Right lobe of liver (tissue), 4 donors: Measurements from ENCODE around the gene GOLIM4.

Experiments used
- POLR2A ChIP-seq: fragments of 450-650 bp; IDR thresholded peaks from one replicate; pipeline ENCODE4 v1.6.1; 2017; ENCODE audit warnings: antibody characterized with exemption, mild to moderate bottlenecking
- TF ChIP-seq, protein P1 (sequence below), 4 donors: fragments of 200-600 bp in 3 of 4; fragments of 450-650 bp in 1 of 4; IDR thresholded peaks; one replicate each; pipeline versions ENCODE4 v1.5.1 to v1.8.0; 2016 to 2022; ENCODE audit warnings: antibody characterized with exemption in 4 of 4, mild to moderate bottlenecking in 2 of 4
- donor health status: DM: no; HTN: no; CAD: no.
- donor health status: DM: no; HTN: no; CAD: no.
- donor health status: DM: no; HTN: yes; CAD: no.

DNA sequence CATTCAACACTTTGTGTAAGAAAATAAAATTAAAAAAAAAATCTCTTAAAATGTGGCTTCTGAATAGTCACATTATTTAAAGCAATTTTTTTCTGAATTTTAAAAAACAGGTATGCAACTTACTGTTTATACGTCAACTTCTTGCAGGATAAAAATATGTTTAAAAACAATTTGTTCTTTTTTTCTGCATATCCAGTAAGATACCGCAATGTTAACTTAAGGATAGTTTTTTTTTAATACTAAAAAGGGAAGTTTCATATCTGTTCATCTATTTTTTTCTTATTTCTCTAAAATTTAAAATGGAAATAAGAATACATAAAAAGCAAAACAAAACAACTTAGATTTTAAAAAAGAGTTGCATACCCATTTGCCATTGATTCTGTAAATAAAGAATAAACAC is 27.4 kb downstream of the GOLIM4 start:
- TF ChIP-seq, protein P1, sequence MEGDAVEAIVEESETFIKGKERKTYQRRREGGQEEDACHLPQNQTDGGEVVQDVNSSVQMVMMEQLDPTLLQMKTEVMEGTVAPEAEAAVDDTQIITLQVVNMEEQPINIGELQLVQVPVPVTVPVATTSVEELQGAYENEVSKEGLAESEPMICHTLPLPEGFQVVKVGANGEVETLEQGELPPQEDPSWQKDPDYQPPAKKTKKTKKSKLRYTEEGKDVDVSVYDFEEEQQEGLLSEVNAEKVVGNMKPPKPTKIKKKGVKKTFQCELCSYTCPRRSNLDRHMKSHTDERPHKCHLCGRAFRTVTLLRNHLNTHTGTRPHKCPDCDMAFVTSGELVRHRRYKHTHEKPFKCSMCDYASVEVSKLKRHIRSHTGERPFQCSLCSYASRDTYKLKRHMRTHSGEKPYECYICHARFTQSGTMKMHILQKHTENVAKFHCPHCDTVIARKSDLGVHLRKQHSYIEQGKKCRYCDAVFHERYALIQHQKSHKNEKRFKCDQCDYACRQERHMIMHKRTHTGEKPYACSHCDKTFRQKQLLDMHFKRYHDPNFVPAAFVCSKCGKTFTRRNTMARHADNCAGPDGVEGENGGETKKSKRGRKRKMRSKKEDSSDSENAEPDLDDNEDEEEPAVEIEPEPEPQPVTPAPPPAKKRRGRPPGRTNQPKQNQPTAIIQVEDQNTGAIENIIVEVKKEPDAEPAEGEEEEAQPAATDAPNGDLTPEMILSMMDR (IDR thresholded peaks at IDR 0.05): no peak
- no peak for TF ChIP-seq POLR2A
